Central memory CD8-positive, alpha-beta T cell (primary cell): ENCODE measurements around the gene SLIT3.

Experiments used
- ATAC-seq: fragments of 150-1000 bp; cut with Tn5 transposase; replicated peaks from 2 replicates; pipeline ENCODE4 v1.10.0; 2022; ENCODE audit warnings: mild to moderate bottlenecking, moderate FRiP score, moderate number of reproducible peaks; ENCODE audit not compliant: poor library complexity, severe bottlenecking; ENCODE audit errors: extremely low read depth
- DNase-seq, 2 donors: peaks; one replicate each; pipeline ENCODE4 v3.0.0; 2021; ENCODE audit warnings: low spot score in 2 of 2
- H3K27ac Mint-ChIP-seq: one replicate; pipeline ENCODE4 v1.8.0; 2022; ENCODE audit warnings: low read depth, mild to moderate bottlenecking, moderate library complexity, mixed read lengths
- H3K27me3 Mint-ChIP-seq: one replicate; pipeline ENCODE4 v1.8.0; 2022; ENCODE audit warnings: mixed read lengths
- H3K36me3 Mint-ChIP-seq: one replicate; pipeline ENCODE4 v1.8.0; 2022; ENCODE audit warnings: mild to moderate bottlenecking, moderate library complexity, mixed read lengths; ENCODE audit not compliant: insufficient read depth
- H3K4me1 Mint-ChIP-seq: one replicate; pipeline ENCODE4 v1.8.0; 2022; ENCODE audit warnings: mixed read lengths
- H3K4me3 Mint-ChIP-seq: one replicate; pipeline ENCODE4 v1.8.0; 2022; ENCODE audit warnings: mild to moderate bottlenecking, moderate library complexity, mixed read lengths
- H3K9me3 Mint-ChIP-seq: one replicate; pipeline ENCODE4 v1.8.0; 2022; ENCODE audit warnings: mixed read lengths

Gene SLIT3

GRCh38 chr5:169024421-169024820, 276.5 kb downstream of the SLIT3 start:
- Mint-ChIP-seq H3K36me3 (no peaks in the 10 kb centered on the region), H3K9me3 (no peaks in the 10 kb centered on the region), H3K27me3 (peaks cover 45% of the 10 kb centered on the region), H3K4me3 (no peak overlapping the region), H3K4me1 (no peaks in the 10 kb centered on the region), H3K27ac (no peak overlapping the region)
- DNase-seq (no peak), ATAC-seq (no peak)

GRCh38 chr5:169022718-169023117, 278.2 kb downstream of the SLIT3 start:
- H3K27me3 Mint-ChIP-seq = peaks cover 56% of the 10 kb centered on the region
- no peak for DNase-seq
- H3K36me3 Mint-ChIP-seq = no peaks in the 10 kb centered on the region
- H3K9me3 Mint-ChIP-seq = no peaks in the 10 kb centered on the region
- H3K27ac Mint-ChIP-seq = no peak overlapping the region
- no peaks in the 10 kb centered on the region for H3K4me1 Mint-ChIP-seq
- H3K4me3 Mint-ChIP-seq = no peak overlapping the region
- no peak for ATAC-seq

- Mint-ChIP-seq H3K27ac (no peak overlapping the region), H3K36me3 (no peaks in the 10 kb centered on the region), H3K9me3 (no peaks in the 10 kb centered on the region), H3K4me3 (no peak overlapping the region), H3K4me1 (no peaks in the 10 kb centered on the region), H3K27me3 (peaks cover 68% of the 10 kb centered on the region)
- ATAC-seq (no peak), DNase-seq (no peak)
These were observed 280.8 kb downstream of the SLIT3 start for GRCh38 chr5:169020102-169020501.

DNA sequence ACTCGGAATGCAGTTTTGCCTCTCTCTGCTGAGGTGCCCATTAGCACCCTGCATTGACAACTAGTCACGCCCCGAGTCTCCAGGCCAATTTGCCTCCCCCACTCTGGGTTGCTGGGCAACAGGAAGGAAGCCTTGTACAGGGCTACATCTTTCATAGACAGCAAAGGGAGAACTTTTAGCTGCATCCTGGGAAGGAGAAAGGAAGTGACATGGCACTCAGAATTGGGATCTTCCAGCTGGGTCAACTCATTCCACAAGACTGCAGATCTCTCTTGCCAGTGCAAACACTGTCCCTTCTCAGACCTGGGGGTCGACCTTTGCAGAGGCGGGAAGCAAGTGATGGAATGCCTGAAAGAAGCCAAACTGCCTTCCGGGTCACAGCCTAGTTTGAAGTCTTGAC, 282.0 kb downstream of the SLIT3 start:
- DNase-seq (no peak), ATAC-seq (no peak)
- Mint-ChIP-seq H3K36me3 (no peaks in the 10 kb centered on the region), H3K4me3 (no peak overlapping the region), H3K27ac (no peak overlapping the region), H3K27me3 (peaks cover 67% of the 10 kb centered on the region), H3K9me3 (no peaks in the 10 kb centered on the region), H3K4me1 (no peaks in the 10 kb centered on the region)

DNA sequence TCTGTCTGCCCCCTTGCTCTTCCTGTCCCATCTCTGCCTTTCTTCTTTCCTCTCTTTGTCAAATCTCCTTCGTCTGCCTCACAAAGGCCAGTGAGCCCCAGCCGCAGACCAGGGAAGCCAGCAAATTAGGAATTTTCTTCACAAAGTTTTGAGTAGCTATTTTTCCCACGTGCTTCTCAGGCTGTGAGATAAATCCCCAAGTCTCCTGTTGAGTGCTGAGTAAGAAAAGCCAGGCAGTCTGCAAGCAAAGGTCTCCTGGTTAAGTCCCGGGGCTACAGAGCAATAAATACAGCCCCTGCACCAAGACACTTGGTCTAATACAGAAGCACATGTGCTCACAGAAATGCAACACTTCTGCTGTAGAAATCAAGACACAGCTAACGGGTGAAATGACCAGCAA, 284.9 kb downstream of the SLIT3 start:
- Mint-ChIP-seq H3K4me3 (no peak overlapping the region), H3K27ac (no peak overlapping the region), H3K36me3 (no peaks in the 10 kb centered on the region), H3K27me3 (peaks cover 79% of the 10 kb centered on the region), H3K4me1 (no peaks in the 10 kb centered on the region), H3K9me3 (no peaks in the 10 kb centered on the region)
- no peak for ATAC-seq
- no peak for DNase-seq

DNA sequence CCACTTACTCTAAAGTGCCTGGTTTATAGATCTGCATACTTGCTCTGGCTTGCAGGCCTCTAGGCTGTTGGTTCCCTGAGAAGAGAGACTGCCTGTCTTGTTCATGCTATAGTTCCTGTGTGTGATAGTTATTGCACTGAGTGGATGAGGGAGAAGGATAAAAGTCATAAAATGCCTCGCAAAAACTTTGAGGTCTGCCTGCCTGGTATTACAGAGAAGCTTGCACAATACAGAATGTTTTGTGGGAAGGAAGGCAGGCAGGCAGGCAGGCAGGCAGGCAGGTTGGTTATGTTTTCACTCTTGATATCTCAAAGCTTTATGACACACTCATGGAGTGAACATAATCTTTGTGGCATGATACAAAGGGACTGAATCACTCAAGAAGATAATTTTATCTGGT, 287.1 kb downstream of the SLIT3 start:
- ATAC-seq = no peak

GRCh38 chr5:169013208-169013728, 287.7 kb downstream of the SLIT3 start:
- H3K4me1 Mint-ChIP-seq = no peaks in the 10 kb centered on the region
- no peak for ATAC-seq
- H3K9me3 Mint-ChIP-seq = no peaks in the 10 kb centered on the region
- no peak for DNase-seq
- no peaks in the 10 kb centered on the region for H3K36me3 Mint-ChIP-seq
- no peak overlapping the region for H3K27ac Mint-ChIP-seq
- H3K4me3 Mint-ChIP-seq = no peak overlapping the region
- peaks cover 76% of the 10 kb centered on the region for H3K27me3 Mint-ChIP-seq

More for the DNA sequence above, 287.1 kb downstream of the SLIT3 start:
- H3K36me3 Mint-ChIP-seq = no peaks in the 10 kb centered on the region
- H3K27ac Mint-ChIP-seq = no peak overlapping the region
- peaks cover 76% of the 10 kb centered on the region for H3K27me3 Mint-ChIP-seq
- no peak overlapping the region for H3K4me3 Mint-ChIP-seq
- no peaks in the 10 kb centered on the region for H3K4me1 Mint-ChIP-seq
- H3K9me3 Mint-ChIP-seq = no peaks in the 10 kb centered on the region
- DNase-seq = no peak

DNA sequence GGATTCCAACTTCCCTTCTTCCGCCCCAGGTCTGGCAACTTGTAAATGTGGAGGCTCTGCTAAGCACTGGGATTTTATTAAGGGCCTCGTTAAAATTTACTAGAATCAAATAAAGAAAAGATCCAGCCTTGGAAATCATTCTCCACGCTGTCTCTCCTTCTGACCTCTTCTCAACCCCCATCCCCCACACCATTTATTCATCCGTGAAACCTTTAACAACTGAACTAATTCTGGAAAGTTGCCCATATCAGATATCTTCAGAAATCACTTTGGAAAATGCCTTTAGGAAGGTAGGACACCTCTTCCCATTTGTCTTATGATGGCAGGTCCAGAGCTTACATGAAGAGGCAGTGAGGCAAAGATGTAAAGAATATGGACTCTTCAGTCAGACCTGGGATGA, 288.5 kb downstream of the SLIT3 start:
- H3K4me1 Mint-ChIP-seq = no peaks in the 10 kb centered on the region
- no peak for DNase-seq
- no peaks in the 10 kb centered on the region for H3K9me3 Mint-ChIP-seq
- peaks cover 76% of the 10 kb centered on the region for H3K27me3 Mint-ChIP-seq
- H3K27ac Mint-ChIP-seq = no peak overlapping the region
- H3K4me3 Mint-ChIP-seq = no peak overlapping the region
- ATAC-seq = no peak
- no peaks in the 10 kb centered on the region for H3K36me3 Mint-ChIP-seq

DNA sequence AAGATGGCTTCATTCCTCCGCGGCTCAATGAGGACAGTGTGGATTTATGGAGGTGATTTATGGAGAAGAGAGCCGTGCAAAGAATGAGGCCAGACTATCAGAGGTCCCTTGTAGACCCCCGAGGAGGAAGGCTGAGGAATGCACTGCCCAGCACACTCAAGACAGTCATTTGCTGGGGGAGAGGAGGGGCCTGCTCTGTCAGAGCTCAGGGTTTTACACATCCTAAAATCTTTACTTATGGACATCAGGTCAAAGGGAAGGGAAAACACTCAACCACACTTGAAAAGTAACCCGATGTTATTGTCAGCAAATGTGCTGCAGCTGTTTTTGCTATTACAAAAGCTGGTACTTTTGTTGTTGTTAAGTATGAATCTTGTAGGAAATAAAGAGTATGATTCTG, 289.5 kb downstream of the SLIT3 start:
- Mint-ChIP-seq H3K9me3 (no peaks in the 10 kb centered on the region), H3K27ac (no peak overlapping the region), H3K27me3 (peaks cover 76% of the 10 kb centered on the region), H3K4me3 (no peak overlapping the region), H3K4me1 (no peaks in the 10 kb centered on the region), H3K36me3 (no peaks in the 10 kb centered on the region)
- ATAC-seq (no peak), DNase-seq (no peak)

GRCh38 chr5:169011009-169011408, 289.9 kb downstream of the SLIT3 start:
- Mint-ChIP-seq H3K36me3 (no peaks in the 10 kb centered on the region), H3K27ac (no peak overlapping the region), H3K4me1 (no peaks in the 10 kb centered on the region), H3K27me3 (peaks cover 73% of the 10 kb centered on the region), H3K4me3 (no peak overlapping the region), H3K9me3 (no peaks in the 10 kb centered on the region)
- DNase-seq (no peak), ATAC-seq (no peak)

DNA sequence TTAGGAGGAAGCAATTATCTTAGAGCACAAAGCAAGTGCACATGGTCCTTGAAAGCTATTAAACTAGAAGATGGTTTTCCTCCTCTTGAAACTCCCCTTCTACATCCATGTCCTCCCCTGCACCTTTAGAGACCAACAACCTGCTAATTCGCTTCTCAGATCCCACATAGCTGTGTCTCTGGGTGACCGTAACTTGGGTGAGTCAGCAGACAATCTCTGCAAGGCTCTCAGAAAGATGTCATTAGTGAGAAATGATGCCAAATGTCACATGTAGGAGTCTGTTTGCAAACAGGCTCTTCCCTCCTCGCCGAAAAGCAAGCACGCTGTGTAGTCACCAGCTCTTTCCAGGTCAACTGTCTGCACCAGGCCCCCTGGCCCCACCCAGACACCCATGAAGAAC, 291.8 kb downstream of the SLIT3 start:
- no peaks in the 10 kb centered on the region for H3K36me3 Mint-ChIP-seq

DNA sequence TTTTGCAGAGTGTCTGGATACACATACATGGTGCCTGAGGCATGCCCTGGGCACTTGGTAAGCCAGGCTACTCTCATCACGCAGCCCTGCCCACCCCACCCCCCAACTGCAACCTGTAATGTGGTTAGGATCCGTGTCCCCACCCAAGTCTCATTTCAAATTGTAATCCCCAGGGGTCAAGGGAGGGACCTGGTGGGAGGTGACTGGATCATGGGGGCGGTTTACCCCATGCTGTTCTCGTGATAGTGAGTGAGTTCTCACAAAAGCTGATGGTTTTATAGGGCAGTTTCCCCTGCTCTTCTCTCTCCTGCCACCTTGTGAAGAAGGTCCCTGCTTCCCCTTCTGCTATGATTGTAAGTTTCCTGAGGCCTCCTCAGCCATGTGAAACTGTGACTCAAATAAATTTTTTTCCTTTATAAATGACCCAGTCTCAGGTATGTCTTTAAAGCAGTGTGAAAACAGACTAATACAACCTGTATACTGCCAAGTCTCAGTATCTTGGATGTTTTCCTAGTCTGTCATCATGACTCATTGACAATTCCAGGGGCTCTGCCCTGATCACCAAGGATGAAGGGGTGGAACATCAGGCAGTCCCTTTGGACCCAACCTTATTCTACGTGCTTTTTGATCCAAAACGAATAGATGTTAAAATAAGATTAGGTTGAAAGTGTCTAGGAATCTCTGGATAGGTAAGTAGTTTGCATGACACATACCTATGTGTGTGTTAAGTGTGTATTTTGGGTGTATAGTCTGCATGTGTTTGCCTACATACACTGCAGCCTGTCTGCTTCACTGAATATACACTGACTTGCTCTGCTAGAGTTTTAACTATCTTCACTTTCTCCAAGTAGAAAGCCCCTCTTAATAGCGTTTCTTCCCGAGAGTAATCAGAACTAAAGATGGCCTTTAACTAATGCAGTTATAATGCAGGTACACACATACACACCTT, 293.8 kb downstream of the SLIT3 start:
- H3K4me1 Mint-ChIP-seq = no peaks in the 10 kb centered on the region
- no peaks in the 10 kb centered on the region for H3K9me3 Mint-ChIP-seq
- no peaks in the 10 kb centered on the region for H3K36me3 Mint-ChIP-seq
- no peak overlapping the region for H3K27ac Mint-ChIP-seq
- H3K4me3 Mint-ChIP-seq = no peak overlapping the region
- peaks cover 40% of the 10 kb centered on the region for H3K27me3 Mint-ChIP-seq
- DNase-seq = no peak
- ATAC-seq = no peak

More for the DNA sequence above, 291.8 kb downstream of the SLIT3 start:
- no peak overlapping the region for H3K4me3 Mint-ChIP-seq
- ATAC-seq (no peak), DNase-seq (no peak)
- peaks cover 60% of the 10 kb centered on the region for H3K27me3 Mint-ChIP-seq
- no peaks in the 10 kb centered on the region for H3K9me3 Mint-ChIP-seq
- no peak overlapping the region for H3K27ac Mint-ChIP-seq
- no peaks in the 10 kb centered on the region for H3K4me1 Mint-ChIP-seq

GRCh38 chr5:169004551-169004950, 296.4 kb downstream of the SLIT3 start:
- H3K9me3 Mint-ChIP-seq = no peaks in the 10 kb centered on the region
- H3K4me1 Mint-ChIP-seq = no peaks in the 10 kb centered on the region
- H3K4me3 Mint-ChIP-seq = no peak overlapping the region
- H3K27ac Mint-ChIP-seq = no peak overlapping the region
- DNase-seq (no peak), ATAC-seq (no peak)
- no peaks in the 10 kb centered on the region for H3K36me3 Mint-ChIP-seq
- H3K27me3 Mint-ChIP-seq = peaks cover 29% of the 10 kb centered on the region
